22Rv1 (cell line): ENCODE results near the gene ANXA6.

Experiments
- CTCF ChIP-seq: fragments of 450-650 bp; IDR thresholded peaks from 2 replicates; pipeline ENCODE4 v1.5.1; 2017; ENCODE audit warnings: mild to moderate bottlenecking
- ZFX ChIP-seq: fragments of 450-650 bp; IDR thresholded peaks from 2 replicates; pipeline ENCODE4 v1.6.1; 2017; ENCODE audit warnings: antibody characterized with exemption, borderline replicate concordance

DNA sequence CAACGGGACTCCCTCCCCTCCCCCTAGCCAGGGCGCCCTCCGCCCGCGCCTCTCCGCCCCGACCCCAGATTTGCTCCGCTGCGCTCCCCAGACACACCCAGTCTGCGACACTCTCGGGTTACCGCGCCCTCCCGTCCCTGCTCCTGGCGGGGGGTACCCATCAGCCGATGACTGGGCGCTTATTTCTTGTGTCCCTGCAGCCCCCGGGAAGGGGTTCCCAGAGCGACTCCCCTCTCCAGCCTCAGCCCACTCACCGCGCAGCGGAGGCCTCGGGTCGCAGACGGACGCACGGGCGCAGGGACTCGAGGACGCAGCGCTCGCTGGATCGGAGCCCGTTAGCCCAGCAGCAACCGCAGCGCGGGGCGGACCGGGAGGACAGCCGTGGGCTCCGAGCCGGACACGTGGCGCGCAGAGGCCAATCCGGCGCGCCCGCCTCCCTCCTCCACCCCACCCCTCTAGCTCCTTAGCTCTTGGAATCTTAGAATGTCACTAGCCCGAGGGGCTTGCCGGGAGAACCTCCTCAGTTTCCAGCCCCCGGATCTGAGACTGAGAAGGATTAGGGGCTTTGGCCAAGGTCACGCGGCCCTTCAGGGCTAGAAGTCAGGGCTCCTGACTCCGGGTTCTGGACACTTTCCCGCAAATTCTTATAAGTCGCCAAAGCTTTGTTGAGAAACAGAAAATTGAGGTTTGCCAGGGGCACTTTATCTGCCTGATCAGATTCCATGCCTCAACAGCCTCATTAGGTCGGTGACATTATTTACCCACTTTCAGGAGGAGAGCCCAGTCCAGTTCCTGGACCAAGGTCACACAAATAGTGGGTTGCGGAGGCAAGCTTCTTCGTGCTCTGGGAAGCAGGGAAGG is at the start of gene ANXA6:
- TF ChIP-seq CTCF (no peak), ZFX (no peak)
